ENCODE data around the gene STIP1. TPM values are rescaled to one million over a fixed set of nuclear protein-coding genes. Genes with fewer than 3 reads are reported as not detected.
A peak's percentile ranks its signal among the peaks of the same experiment; 100 is the strongest.

Gene STIP1
- total and polyA plus RNA-seq, 2 of the 4 experiments (the other 2 are of a cell fraction), result 201 to 489 TPM

DNA sequence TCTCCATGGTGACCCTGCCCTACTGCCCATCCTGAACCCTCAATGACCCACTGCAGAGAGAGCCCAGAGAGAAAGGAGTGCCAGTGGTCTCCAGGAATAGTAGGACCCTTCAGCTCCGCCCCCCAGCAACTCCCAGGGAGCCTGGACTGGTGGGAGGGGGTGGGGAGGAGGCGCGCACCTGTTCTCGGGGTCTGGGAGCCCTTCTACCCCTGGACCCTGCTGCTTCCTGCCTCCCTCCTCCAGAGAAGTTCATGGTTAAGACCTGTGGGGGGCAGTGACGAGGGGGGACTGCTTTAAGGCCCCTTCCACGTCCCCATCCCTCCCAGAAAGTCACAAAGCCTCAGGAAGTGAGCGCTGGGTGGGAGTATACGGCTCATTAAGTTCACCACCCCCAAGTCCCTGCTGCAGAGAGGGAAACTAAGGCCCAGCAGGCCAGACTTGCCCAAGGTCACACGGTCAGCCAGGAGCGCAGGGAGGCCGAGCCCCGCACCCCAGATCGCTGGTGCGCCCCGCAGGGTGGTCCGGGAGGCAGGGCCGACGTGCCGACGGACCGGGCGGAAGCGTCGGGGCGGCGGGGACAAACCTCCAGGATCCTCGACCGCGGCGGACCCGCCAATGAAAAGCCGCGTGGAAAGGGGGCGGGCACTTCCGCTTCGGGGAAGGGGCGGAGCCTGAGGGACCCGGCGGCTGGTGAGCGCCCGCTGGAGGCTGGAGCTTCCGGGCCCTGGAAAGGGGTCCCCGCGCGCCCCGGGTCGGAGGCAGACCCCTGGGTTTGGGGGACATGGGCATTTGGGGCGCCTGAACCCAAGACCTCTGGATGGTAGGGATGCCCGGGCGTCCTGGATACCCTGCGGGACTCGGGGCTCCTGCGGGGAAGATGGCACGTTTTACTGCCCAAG lies 39.9 kb downstream of the STIP1 start, which contains the start of the genes NUDT22 and TRPT1:
NUDT22 (plus strand) TSS at position 667 of the 899 bp plus-strand sequence. CDS start 379 bp downstream, outside the sequence.
TRPT1 (minus strand) TSS at position 579 of the 899 bp plus-strand sequence; CDS start at position 253, 326 bp downstream.
- intact Hi-C loops (cut with micrococcal nuclease), result no loop called here
- peaks cover 5% of the 10 kb centered on the region for H3K36me3 ChIP-seq (ENCODE audit: control insufficient read depth, insufficient read depth, low read length)
- dilution Hi-C loops (cut with HindIII; ENCODE audit: low sequenced_read_pairs, unreplicated experiment), result no loop called here
- H3K9me1 ChIP-seq (ENCODE audit: insufficient read depth, low read length), result peaks cover 19% of the 10 kb centered on the region
- peak; percentile 84 for ATAC-seq (ENCODE audit: low read depth)
- H3K56ac ChIP-seq (ENCODE audit: extremely low read depth, insufficient read depth, low read length), result peak within 1 kb of the TSS; percentile 83
- H4K20me1 ChIP-seq (ENCODE audit: insufficient read depth, low read length), result no peaks in the 10 kb centered on the region; the same call in 1 of the 2 replicates
- H3K4me3 ChIP-seq (ENCODE audit: insufficient read depth, low read depth, low read length), result peak within 1 kb of the TSS; percentile 95
- H2BK120ac ChIP-seq (ENCODE audit: low read depth, low read length), result peak within 1 kb of the TSS; percentile 25
- peak within 1 kb of the TSS; percentile 95 for H3K14ac ChIP-seq (replicated peaks; ENCODE audit: low read depth, low read length)
- H4K5ac ChIP-seq (ENCODE audit: low read depth, low read length), result peak within 1 kb of the TSS; percentile 95
- peaks cover 22 to 62% of the 10 kb centered on the region in 2 experiments; a peak in 3 of 4 replicates for H3K79me1 ChIP-seq (ENCODE audit: low read depth in 1 of 2, low read length in 2 of 2)
- H3K4me1 ChIP-seq (ENCODE audit: control insufficient read depth, insufficient read depth, low read length), result peaks cover 20% of the 10 kb centered on the region
- peak; percentile 66 for DNase-seq
- H3K18ac ChIP-seq (ENCODE audit: low read depth, low read length), result peak within 1 kb of the TSS; percentile 82
- in situ Hi-C loops (cut with MboI; ENCODE audit: low sequenced_read_pairs), result no loop called here
- peak within 1 kb of the TSS; percentile 90 for H2BK5ac ChIP-seq (ENCODE audit: low read depth, low read length, poor library complexity, severe bottlenecking)
- H4K91ac ChIP-seq (ENCODE audit: insufficient read depth, low read depth, low read length), result peak within 1 kb of the TSS; percentile 94
- peak within 1 kb of the TSS; percentile 95 for H3K4me2 ChIP-seq (ENCODE audit: low read depth, low read length)
- H2AK5ac ChIP-seq (ENCODE audit: low read depth, low read length), result peak within 1 kb of the TSS; percentile 94
- peak within 1 kb of the TSS; percentile 26; the same call in 1 of the 3 replicates for H2BK15ac ChIP-seq (ENCODE audit: low read depth, low read length)
- H2AFZ ChIP-seq (replicated peaks; ENCODE audit: low read length, poor library complexity), result peak within 1 kb of the TSS; percentile 99
- peak within 1 kb of the TSS; percentile 86 to 99 for H4K8ac ChIP-seq (ENCODE audit: low read depth in 2 of 2, low read length in 2 of 2)
- ChIA-PET CTCF (interaction anchor here (0.6 to 0.9 kb wide), 2 partner anchors 36 to 75 kb away, joined by 3 read pairs; no protein-coding TSS in a partner anchor), POLR2A (ENCODE audit: unreplicated experiment) (interaction anchor here (0.5 kb wide), 1 partner anchor 75 kb away, joined by 3 read pairs; no protein-coding TSS in a partner anchor)
- H3K9me3 ChIP-seq (ENCODE audit: control insufficient read depth, insufficient read depth, low read length), result no peaks in the 10 kb centered on the region
- H3K9ac ChIP-seq (ENCODE audit: low read depth, low read length), result peak within 1 kb of the TSS; percentile 93
- no peaks in the 10 kb centered on the region for H3K27me3 ChIP-seq (ENCODE audit: control insufficient read depth, insufficient read depth, low read length)
- WGBS, 2 experiments (ENCODE audit: extremely low coverage in 2 of 2, insufficient read length in 1 of 2), result 0% methylated on average over 30 of the region's 54 CpGs; no CpG with 5 or more reads in 1 of the 2 experiments
- BruUV-seq (replicated peaks), result no TSS peak
- H3K23ac ChIP-seq (ENCODE audit: low read depth, low read length), result peak within 1 kb of the TSS; percentile 92
- H3K4ac ChIP-seq (ENCODE audit: low read depth, low read length), result peak within 1 kb of the TSS; percentile 95
- peak within 1 kb of the TSS; percentile 85 for H3K27ac ChIP-seq (ENCODE audit: insufficient read depth, low read length)
- peak within 1 kb of the TSS; percentile 100 for H2AK9ac ChIP-seq (replicated peaks; ENCODE audit: low read depth, low read length, poor library complexity)
- H2BK20ac ChIP-seq (ENCODE audit: low read depth, low read length), result no peak within 1 kb of the TSS
- no peak for TF ChIP-seq MAFK (IDR thresholded peaks at IDR 0.05; ENCODE audit: low read depth, low read length)
- no peak for TF ChIP-seq ELK1 (IDR thresholded peaks at IDR 0.05; ENCODE audit: borderline replicate concordance, low read depth, low read length)
- TF ChIP-seq USF2 (IDR thresholded peaks at IDR 0.05; ENCODE audit: low read depth, low read length), result no peak
- no peak for TF ChIP-seq CEBPB (IDR thresholded peaks at IDR 0.05; ENCODE audit: low read depth, low read length)
- TF ChIP-seq RCOR1 (IDR thresholded peaks at IDR 0.05; ENCODE audit: insufficient replicate concordance, low read length), result no peak
- peak; percentile 49 for TF ChIP-seq POLR2A (IDR thresholded peaks at IDR 0.05; ENCODE audit: low read depth, low read length)
- no peak for TF ChIP-seq FOS (IDR thresholded peaks at IDR 0.05; ENCODE audit: low read depth, low read length)
- TF ChIP-seq MAZ (IDR thresholded peaks at IDR 0.05; ENCODE audit: borderline replicate concordance, low read depth, low read length), result no peak; the same call in 1 of the 2 replicates
- TF ChIP-seq RFX5 (IDR thresholded peaks at IDR 0.05; ENCODE audit: low read depth, low read length), result no peak
- no peak for TF ChIP-seq NFE2L2 (IDR thresholded peaks at IDR 0.05; ENCODE audit: low read depth, low read length)
- TF ChIP-seq MXI1 (IDR thresholded peaks at IDR 0.05; ENCODE audit: borderline replicate concordance, low read depth, low read length), result peak; percentile 70; the same call in 1 of the 2 replicates
- no peak for TF ChIP-seq SMC3 (IDR thresholded peaks at IDR 0.05; ENCODE audit: low read depth, low read length)
- TF ChIP-seq CHD1 (IDR thresholded peaks at IDR 0.05; ENCODE audit: low read depth, low read length), result no peak
- 0 out of 2 replicates have a peak, but pooled peaks have one; percentile 21 for TF ChIP-seq BHLHE40 (IDR thresholded peaks at IDR 0.05; ENCODE audit: low read depth, low read length)
